ENCODE measurements around the gene RRAS2. TPM values are rescaled to one million over a fixed set of nuclear protein-coding genes. Genes with fewer than 3 reads are reported as not detected.
A peak's percentile ranks its signal among the peaks of the same experiment; 100 is the strongest.
"Not testable (repeated sequence)": the region's sequence is repeated elsewhere in the genome, so short reads cannot be mapped to it uniquely, and the experiment has no call there.

RRAS2 gene
- total RNA-seq, 4 donors from 2014 or later: 51.5 to 81.4 (median 66.8) TPM

- Histone ChIP-seq H3K27me3 (no peaks in the 10 kb centered on the region), H3K4me1 (peaks cover 0 to 9% of the 10 kb centered on the region in 2 donors), H3K4me3 (replicated peaks in 1 of 3) (peak overlapping the region; percentile 29 to 70 (median 67)), H3K36me3 (no peaks in the 10 kb centered on the region), H3K9me3 (no peaks in the 10 kb centered on the region), H3K27ac (peak overlapping the region in 2 of 3 donors; percentile 15 to 83)
- peak; percentile 72 to 79 for DNase-seq
- intact Hi-C loops (cut with DNase I): no loop called here
- 0 to 1% methylated on average over 11 to 33 of the region's 73 CpGs for WGBS, 2 donors
- TF ChIP-seq CTCF (IDR thresholded peaks at IDR 0.05): no peak
- no peak for TF ChIP-seq POLR2A (IDR thresholded peaks at IDR 0.05)
Measured at GRCh38 chr11:14357881-14358728, 878 bp downstream of the RRAS2 start.

- H3K27ac ChIP-seq: no peak overlapping the region
- intact Hi-C loops (cut with DNase I): no loop called here
Measured at GRCh38 chr11:14356342-14356741, 2.6 kb downstream of the RRAS2 start.

GRCh38 chr11:14354604-14355003 is 4.4 kb downstream of the RRAS2 start:
- intact Hi-C loops (cut with DNase I): not testable (repeated sequence)

More at GRCh38 chr11:14356342-14356741, 2.6 kb downstream of the RRAS2 start:
- 94 to 98% methylated on average over 2 of the region's 2 CpGs for WGBS, 2 donors
- Histone ChIP-seq H3K4me3 (replicated peaks in 1 of 3) (no peak overlapping the region), H3K27me3 (no peaks in the 10 kb centered on the region), H3K4me1 (peaks cover 0 to 9% of the 10 kb centered on the region in 2 donors), H3K36me3 (no peaks in the 10 kb centered on the region), H3K9me3 (no peaks in the 10 kb centered on the region)
- TF ChIP-seq POLR2A (IDR thresholded peaks at IDR 0.05) (no peak), CTCF (IDR thresholded peaks at IDR 0.05) (no peak)
- no peak for DNase-seq

GRCh38 chr11:14350716-14351238 is 8.2 kb downstream of the RRAS2 start:
- intact Hi-C loops (cut with DNase I): no loop called here
- TF ChIP-seq POLR2A (IDR thresholded peaks at IDR 0.05) (no peak), CTCF (IDR thresholded peaks at IDR 0.05) (no peak)
- H3K27ac ChIP-seq: no peak overlapping the region
- H3K36me3 ChIP-seq: no peaks in the 10 kb centered on the region
- no peak for DNase-seq
- no peaks in the 10 kb centered on the region for H3K9me3 ChIP-seq
- no peak overlapping the region for H3K4me3 ChIP-seq (replicated peaks in 1 of 3)
- no peaks in the 10 kb centered on the region for H3K27me3 ChIP-seq
- H3K4me1 ChIP-seq: peaks cover 0 to 3% of the 10 kb centered on the region in 2 donors
- WGBS, 2 donors: 96 to 98% methylated on average over 3 of the region's 3 CpGs

More at GRCh38 chr11:14354604-14355003, 4.4 kb downstream of the RRAS2 start:
- H3K4me3 ChIP-seq (replicated peaks in 1 of 3); H3K27ac ChIP-seq; DNase-seq; H3K4me1 ChIP-seq; H3K36me3 ChIP-seq; H3K9me3 ChIP-seq; H3K27me3 ChIP-seq: not testable (repeated sequence)
- WGBS, 2 donors: 88 to 93% methylated on average over 7 of the region's 7 CpGs

- 96% methylated on average over 2 of the region's 2 CpGs for WGBS, 2 donors
- no peaks in the 10 kb centered on the region for H3K27me3 ChIP-seq
- no peaks in the 10 kb centered on the region for H3K36me3 ChIP-seq
- intact Hi-C loops (cut with DNase I): no loop called here
- no peak overlapping the region for H3K4me3 ChIP-seq (replicated peaks in 1 of 3)
- H3K27ac ChIP-seq: no peak overlapping the region
- DNase-seq: no peak
- H3K9me3 ChIP-seq: no peaks in the 10 kb centered on the region
- TF ChIP-seq POLR2A (IDR thresholded peaks at IDR 0.05): no peak
- TF ChIP-seq CTCF (IDR thresholded peaks at IDR 0.05): no peak
- peaks cover 0 to 3% of the 10 kb centered on the region in 2 donors for H3K4me1 ChIP-seq
Measured at GRCh38 chr11:14350215-14350614, 8.8 kb downstream of the RRAS2 start.
